Measurements from ENCODE around the gene STK32A. TPM values are rescaled to one million over a fixed set of nuclear protein-coding genes. Genes with fewer than 3 reads are reported as not detected.
A peak's percentile ranks its signal among the peaks of the same experiment; 100 is the strongest.

STK32A gene
- total RNA-seq, 1 experiment from 2014 or later: 6.8 TPM

- ATAC-seq: peak; percentile 40; the same call in 1 of the 2 replicates
- Histone ChIP-seq H3K27me3 (ENCODE audit: low read length) (no peaks in the 10 kb centered on the region), H4K20me1 (ENCODE audit: low read length) (no peaks in the 10 kb centered on the region), H3K9me3 (ENCODE audit: low read length) (no peaks in the 10 kb centered on the region), H3K4me3 (ENCODE audit: low read length) (no peak overlapping the region), H3K9me2 (replicated peaks; ENCODE audit: low read length) (no peaks in the 10 kb centered on the region), H3K79me2 (ENCODE audit: low read length) (no peaks in the 10 kb centered on the region), H3K36me3 (ENCODE audit: low read depth, low read length) (no peaks in the 10 kb centered on the region), H3K9ac (ENCODE audit: low read length) (no peak overlapping the region), H3K27ac (ENCODE audit: low read length) (no peak overlapping the region), H3K4me2 (ENCODE audit: low read length) (no peak overlapping the region), H3F3A (ENCODE audit: low read length, unreplicated experiment) (no peaks in the 10 kb centered on the region), H2AFZ (ENCODE audit: low read length) (no peak overlapping the region), H3K4me1 (ENCODE audit: insufficient read depth, low read length) (no peaks in the 10 kb centered on the region)
- no peak for TF ChIP-seq EZH2 (IDR thresholded peaks at IDR 0.05; ENCODE audit: low read length, unreplicated experiment)
- no peak for TF ChIP-seq CTCF (conservative IDR thresholded peaks at IDR 0.05; ENCODE audit: low read depth, low read length)
- TF ChIP-seq EZH2phosphoT487 (IDR thresholded peaks at IDR 0.05; ENCODE audit: borderline replicate concordance, low read length): no peak
- ChIA-PET CTCF (no interaction called here), POLR2A (ENCODE audit: unreplicated experiment) (no interaction called here)
- intact Hi-C loops (cut with micrococcal nuclease): no loop called here
- no peak for DNase-seq
- BruUV-seq (replicated peaks): no TSS peak
Measured at GRCh38 chr5:147432323-147432722, 197.5 kb downstream of the STK32A start.

- intact Hi-C loops (cut with micrococcal nuclease): no loop called here
- no peaks in the 10 kb centered on the region for H3K4me1 ChIP-seq (ENCODE audit: insufficient read depth, low read length)
Measured at GRCh38 chr5:147434049-147434448, 199.2 kb downstream of the STK32A start.

More at GRCh38 chr5:147434049-147434448, 199.2 kb downstream of the STK32A start:
- no peak overlapping the region for H3K9ac ChIP-seq (ENCODE audit: low read length)
- ChIA-PET POLR2A (ENCODE audit: unreplicated experiment) (no interaction called here), CTCF (no interaction called here)
- no peak overlapping the region for H3K4me3 ChIP-seq (ENCODE audit: low read length)
- DNase-seq (no peak), ATAC-seq (no peak)
- TF ChIP-seq CTCF (conservative IDR thresholded peaks at IDR 0.05; ENCODE audit: low read depth, low read length): no peak
- no peak for TF ChIP-seq EZH2phosphoT487 (IDR thresholded peaks at IDR 0.05; ENCODE audit: borderline replicate concordance, low read length)
- no peak for TF ChIP-seq EZH2 (IDR thresholded peaks at IDR 0.05; ENCODE audit: low read length, unreplicated experiment)
- H3K36me3 ChIP-seq (ENCODE audit: low read depth, low read length): no peaks in the 10 kb centered on the region
- H3F3A ChIP-seq (ENCODE audit: low read length, unreplicated experiment): no peaks in the 10 kb centered on the region
- H3K27ac ChIP-seq (ENCODE audit: low read length): no peak overlapping the region
- no peaks in the 10 kb centered on the region for H3K79me2 ChIP-seq (ENCODE audit: low read length)
- no peaks in the 10 kb centered on the region for H3K27me3 ChIP-seq (ENCODE audit: low read length)
- no peaks in the 10 kb centered on the region for H3K9me2 ChIP-seq (replicated peaks; ENCODE audit: low read length)
- H4K20me1 ChIP-seq (ENCODE audit: low read length): no peaks in the 10 kb centered on the region
- no peak overlapping the region for H3K4me2 ChIP-seq (ENCODE audit: low read length)
- no peaks in the 10 kb centered on the region for H3K9me3 ChIP-seq (ENCODE audit: low read length)
- BruUV-seq (replicated peaks): no TSS peak
- no peak overlapping the region for H2AFZ ChIP-seq (ENCODE audit: low read length)
